Activated naive CD4-positive, alpha-beta T cell treated with anti-CD3 and anti-CD28 coated beads, Interleukin-2, amount 10 ng/mL, durations not matched to agents 7 days and 5 days (primary cell): ENCODE results near the gene HOXD13.
A peak's percentile ranks its signal among the peaks of the same experiment; 100 is the strongest.

Source experiments
- CTCF ChIA-PET: fragments of 350-600 bp; sonication (Branson Sonifier 250); formaldehyde crosslinking; loops from one replicate; lab custom pipeline; 2021; ENCODE audit warnings: antibody characterized with exemption; lab: Charles Lee
- DNase-seq: peaks from one replicate; pipeline ENCODE4 v3.0.0-alpha.2; 2020
- H3K27ac Mint-ChIP-seq: one replicate; pipeline ENCODE4 v1.8.0; 2021; ENCODE audit warnings: mild to moderate bottlenecking, moderate library complexity, mixed read lengths
- H3K27me3 Mint-ChIP-seq: one replicate; pipeline ENCODE4 v1.8.0; 2021; ENCODE audit warnings: mild to moderate bottlenecking, mixed read lengths
- H3K36me3 Mint-ChIP-seq: one replicate; pipeline ENCODE4 v1.8.0; 2021; ENCODE audit warnings: mixed read lengths
- H3K4me1 Mint-ChIP-seq: one replicate; pipeline ENCODE4 v1.8.0; 2021; ENCODE audit warnings: mixed read lengths
- H3K4me3 Mint-ChIP-seq: one replicate; pipeline ENCODE4 v1.8.0; 2021; ENCODE audit warnings: mild to moderate bottlenecking, moderate library complexity, mixed read lengths
- H3K9me3 Mint-ChIP-seq: one replicate; pipeline ENCODE4 v1.8.0; 2021; ENCODE audit warnings: mixed read lengths

The HOXD13 gene

GRCh38 chr2:176094349-176094748 lies 1.8 kb downstream of the HOXD13 start:
- peaks cover 8% of the 10 kb centered on the region for H3K36me3 Mint-ChIP-seq
- no peaks in the 10 kb centered on the region for H3K9me3 Mint-ChIP-seq
- CTCF ChIA-PET: interaction anchor here (0.7 to 1.6 kb wide), 3 partner anchors 16 to 67 kb away, joined by 3 read pairs; no protein-coding TSS in a partner anchor
- H3K4me1 Mint-ChIP-seq: peaks cover 30% of the 10 kb centered on the region
- H3K27ac Mint-ChIP-seq: peak overlapping the region; percentile 72
- H3K27me3 Mint-ChIP-seq: peaks cover 95% of the 10 kb centered on the region
- no peak for DNase-seq
- no peak overlapping the region for H3K4me3 Mint-ChIP-seq

GRCh38 chr2:176095421-176095820 lies 2.9 kb downstream of the HOXD13 start:
- H3K27me3 Mint-ChIP-seq: peaks cover 95% of the 10 kb centered on the region
- peaks cover 30% of the 10 kb centered on the region for H3K4me1 Mint-ChIP-seq
- H3K36me3 Mint-ChIP-seq: peaks cover 7% of the 10 kb centered on the region
- no peak overlapping the region for H3K27ac Mint-ChIP-seq
- no peak for DNase-seq
- no peak overlapping the region for H3K4me3 Mint-ChIP-seq
- H3K9me3 Mint-ChIP-seq: no peaks in the 10 kb centered on the region
- CTCF ChIA-PET: interaction anchor here (1.1 to 2.6 kb wide), 3 partner anchors 16 to 45 kb away, joined by 4 to 10 read pairs (median 5); no protein-coding TSS in a partner anchor

- Mint-ChIP-seq H3K4me1 (peaks cover 30% of the 10 kb centered on the region), H3K9me3 (no peaks in the 10 kb centered on the region), H3K4me3 (peak overlapping the region; percentile 65), H3K27me3 (peaks cover 95% of the 10 kb centered on the region), H3K27ac (no peak overlapping the region), H3K36me3 (peaks cover 7% of the 10 kb centered on the region)
- no peak for DNase-seq
- CTCF ChIA-PET: interaction anchor here (0.7 to 2.7 kb wide), 10 partner anchors 9 to 838 kb away, joined by 3 to 33 read pairs (median 5); no protein-coding TSS in a partner anchor
Observed at GRCh38 chr2:176096243-176096985, 3.9 kb downstream of the HOXD13 start.

- DNase-seq: peak; percentile 69
- CTCF ChIA-PET: interaction anchor here (0.6 to 2.7 kb wide), 16 partner anchors 8 to 969 kb away, joined by 3 to 33 read pairs (median 4); partner anchors contain the start of gene EVX2
- peaks cover 5% of the 10 kb centered on the region for H3K36me3 Mint-ChIP-seq
- H3K27me3 Mint-ChIP-seq: peaks cover 95% of the 10 kb centered on the region
- peaks cover 25% of the 10 kb centered on the region for H3K4me1 Mint-ChIP-seq
- H3K4me3 Mint-ChIP-seq: peak overlapping the region; percentile 65
- H3K27ac Mint-ChIP-seq: no peak overlapping the region
- no peaks in the 10 kb centered on the region for H3K9me3 Mint-ChIP-seq
Observed at GRCh38 chr2:176096986-176097819, 4.7 kb downstream of the HOXD13 start.

DNA sequence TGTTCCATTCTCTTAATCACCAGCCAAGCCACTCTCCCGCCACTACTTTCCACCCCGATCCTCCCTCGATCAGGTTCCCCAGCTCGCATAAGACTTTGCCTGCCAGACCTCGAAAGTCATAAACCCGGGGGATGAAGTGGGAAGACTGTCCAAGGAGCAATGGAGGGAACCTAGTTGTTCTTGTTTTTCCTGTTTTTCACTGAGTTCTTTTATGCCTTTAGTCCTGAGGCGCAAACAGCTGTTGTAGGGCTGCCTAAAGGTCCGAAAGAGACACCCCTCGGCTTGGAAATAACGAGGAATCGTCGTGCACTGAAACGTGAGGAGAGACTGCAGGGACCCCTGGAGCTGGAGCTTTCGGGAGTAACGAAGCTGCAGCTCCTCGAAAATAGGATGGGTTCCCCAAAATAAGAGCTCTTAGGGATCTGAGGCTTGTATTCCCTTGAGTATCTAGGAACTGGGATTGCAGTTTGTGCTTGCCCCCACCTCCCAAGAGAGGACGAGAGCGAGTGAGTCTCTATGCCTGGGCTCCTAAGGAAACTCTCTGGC lies 5.4 kb downstream of the HOXD13 start:
- peaks cover 5% of the 10 kb centered on the region for H3K36me3 Mint-ChIP-seq
- H3K4me3 Mint-ChIP-seq: peak overlapping the region; percentile 65
- H3K27ac Mint-ChIP-seq: peak overlapping the region; percentile 37
- CTCF ChIA-PET: interaction anchor here (0.6 to 2.7 kb wide), 13 partner anchors 9 to 970 kb away, joined by 3 to 33 read pairs (median 3); partner anchors contain the start of gene EVX2
- DNase-seq: no peak
- peaks cover 25% of the 10 kb centered on the region for H3K4me1 Mint-ChIP-seq
- peaks cover 95% of the 10 kb centered on the region for H3K27me3 Mint-ChIP-seq
- H3K9me3 Mint-ChIP-seq: no peaks in the 10 kb centered on the region

DNA sequence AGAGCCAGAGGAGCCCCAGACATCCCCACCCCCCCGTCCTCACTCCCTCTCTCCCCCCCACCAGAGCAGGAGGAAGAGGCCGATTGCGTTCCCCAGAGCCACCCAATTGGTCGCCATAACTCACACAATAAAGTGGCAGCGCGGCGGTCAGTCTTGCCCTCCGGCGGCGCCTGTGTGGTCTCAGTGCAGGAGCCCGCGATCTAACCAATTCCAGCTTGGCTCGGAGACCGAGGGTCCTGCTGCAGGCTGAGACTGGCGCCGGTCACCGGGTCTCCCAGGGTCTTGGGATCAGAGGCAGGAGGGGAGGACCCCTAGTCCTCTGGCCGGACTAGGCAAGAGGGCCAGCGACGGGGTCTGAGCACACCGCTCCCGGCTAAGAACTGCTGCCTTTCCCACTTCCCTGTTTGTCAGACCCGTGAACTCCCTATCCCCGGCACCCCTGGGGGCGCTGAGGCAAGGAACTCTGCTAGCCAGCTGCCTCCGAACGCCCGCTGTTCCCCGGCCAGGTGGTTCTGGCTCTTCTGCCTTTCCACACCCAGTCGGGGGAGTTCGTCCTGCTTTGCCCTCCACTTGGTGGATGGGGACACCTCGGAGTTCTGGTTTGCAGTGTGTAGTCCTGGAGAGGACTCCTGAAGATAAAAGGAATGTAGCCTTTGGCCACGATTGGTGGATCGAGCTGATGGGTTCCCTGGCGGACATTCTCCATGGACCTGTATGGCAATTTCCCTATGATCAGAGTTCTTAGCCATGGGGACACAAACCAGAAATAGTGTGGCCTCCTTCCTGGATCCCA lies 6.0 kb downstream of the HOXD13 start:
- Mint-ChIP-seq H3K4me3 (no peak overlapping the region), H3K27ac (no peak overlapping the region), H3K9me3 (no peaks in the 10 kb centered on the region), H3K27me3 (peaks cover 95% of the 10 kb centered on the region), H3K4me1 (peaks cover 23% of the 10 kb centered on the region), H3K36me3 (peaks cover 5% of the 10 kb centered on the region)
- DNase-seq: no peak
- CTCF ChIA-PET: interaction anchor here (0.8 to 2.7 kb wide), 9 partner anchors 9 to 847 kb away, joined by 3 to 33 read pairs (median 5); no protein-coding TSS in a partner anchor

DNA sequence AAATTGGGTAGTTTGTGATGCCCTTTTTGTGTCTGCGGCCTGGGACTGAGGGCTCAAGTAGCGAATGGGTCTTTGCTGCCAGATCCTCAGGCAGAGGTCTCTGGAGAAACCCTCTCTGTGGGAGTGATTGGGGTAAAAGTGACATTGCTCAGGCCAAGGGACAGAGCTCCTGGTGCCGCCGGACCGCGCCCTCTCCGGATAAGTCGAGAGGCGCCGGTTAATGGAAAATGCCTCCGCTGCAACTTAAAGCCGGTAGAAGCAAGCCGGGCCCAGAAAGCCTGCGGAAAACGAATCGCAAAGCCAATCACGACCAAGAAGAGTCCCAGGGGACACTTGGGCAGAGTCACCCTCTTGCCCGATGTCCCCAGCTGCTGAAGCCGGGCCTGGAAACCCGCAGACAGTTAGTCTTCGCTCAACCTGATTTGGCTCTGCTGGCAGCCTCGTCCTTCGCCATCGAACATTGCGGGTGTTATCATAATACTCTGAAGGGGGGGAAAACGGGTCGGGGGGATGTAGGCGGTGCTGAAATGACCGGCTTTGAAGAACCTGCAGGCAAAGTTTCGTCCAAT lies 6.7 kb downstream of the HOXD13 start:
- H3K4me3 Mint-ChIP-seq: no peak overlapping the region
- no peaks in the 10 kb centered on the region for H3K36me3 Mint-ChIP-seq
- no peak overlapping the region for H3K27ac Mint-ChIP-seq
- DNase-seq: no peak
- CTCF ChIA-PET: interaction anchor here (1.1 kb wide), 1 partner anchor 11 kb away, joined by 5 read pairs; no protein-coding TSS in a partner anchor
- peaks cover 95% of the 10 kb centered on the region for H3K27me3 Mint-ChIP-seq
- H3K4me1 Mint-ChIP-seq: peaks cover 19% of the 10 kb centered on the region
- no peaks in the 10 kb centered on the region for H3K9me3 Mint-ChIP-seq

- Mint-ChIP-seq H3K27me3 (peaks cover 95% of the 10 kb centered on the region), H3K27ac (no peak within 1 kb of the TSS), H3K4me1 (peaks cover 19% of the 10 kb centered on the region), H3K9me3 (no peaks in the 10 kb centered on the region), H3K36me3 (no peaks in the 10 kb centered on the region), H3K4me3 (no peak within 1 kb of the TSS)
- no peak for DNase-seq
- CTCF ChIA-PET: no interaction called here
Observed at GRCh38 chr2:176099728-176100546, 7.4 kb downstream of the HOXD13 start, which contains the start of gene HOXD12. HOXD12 (plus strand) TSS chr2:176099795; CDS start chr2:176099802, 7 bp downstream.

GRCh38 chr2:176100547-176101140 lies 8.1 kb downstream of the HOXD13 start:
- H3K4me3 Mint-ChIP-seq: no peak overlapping the region
- peaks cover 95% of the 10 kb centered on the region for H3K27me3 Mint-ChIP-seq

GRCh38 chr2:176101216-176101830 lies 8.8 kb downstream of the HOXD13 start:
- no peak for DNase-seq
- Mint-ChIP-seq H3K27me3 (peaks cover 100% of the 10 kb centered on the region), H3K36me3 (peaks cover 3% of the 10 kb centered on the region), H3K4me1 (peaks cover 19% of the 10 kb centered on the region), H3K9me3 (peaks cover 2% of the 10 kb centered on the region), H3K27ac (no peak overlapping the region), H3K4me3 (no peak overlapping the region)
- CTCF ChIA-PET: interaction anchor here (0.9 to 1.0 kb wide), 2 partner anchors 38 to 39 kb away, joined by 3 to 4 read pairs; no protein-coding TSS in a partner anchor

More at GRCh38 chr2:176100547-176101140, 8.1 kb downstream of the HOXD13 start:
- Mint-ChIP-seq H3K9me3 (no peaks in the 10 kb centered on the region), H3K4me1 (peaks cover 19% of the 10 kb centered on the region), H3K27ac (no peak overlapping the region), H3K36me3 (no peaks in the 10 kb centered on the region)
- DNase-seq: no peak
- CTCF ChIA-PET: no interaction called here

GRCh38 chr2:176101842-176102241 lies 9.3 kb downstream of the HOXD13 start:
- DNase-seq: no peak
- Mint-ChIP-seq H3K9me3 (peaks cover 3% of the 10 kb centered on the region), H3K4me1 (peaks cover 15% of the 10 kb centered on the region), H3K4me3 (no peak overlapping the region), H3K27ac (no peak overlapping the region), H3K36me3 (peaks cover 5% of the 10 kb centered on the region), H3K27me3 (peaks cover 100% of the 10 kb centered on the region)
- CTCF ChIA-PET: interaction anchor here (0.9 to 1.4 kb wide), 3 partner anchors 25 to 39 kb away, joined by 3 to 4 read pairs (median 4); no protein-coding TSS in a partner anchor
